ENCODE data around the gene TSEN2. TPM values are rescaled to one million over a fixed set of nuclear protein-coding genes. Genes with fewer than 3 reads are reported as not detected.
A peak's percentile ranks its signal among the peaks of the same experiment; 100 is the strongest.

The TSEN2 gene
- total and polyA plus RNA-seq, 2 of the 13 experiments (the other 11 are each of a cell fraction or from before 2014, with no cell fraction given): 11.0 to 17.3 TPM

- intact Hi-C loops (cut with micrococcal nuclease; ENCODE audit: unreplicated experiment) (no loop called here), in situ Hi-C loops (cut with HindIII; ENCODE audit: extremely low pct_ligation_motif_present, low pct_unique_long_range_greater_than_20kb) (no loop called here)
- no TSS peak for BruUV-seq (replicated peaks)
- CTCF ChIA-PET (ENCODE audit: low intra/inter-chr PET ratio, low total read pairs): no interaction called here
- H3K27ac ChIP-seq (ENCODE audit: extremely low read length, insufficient read depth, low read length): no peak overlapping the region
- POLR2A ChIA-PET: no interaction called here
- 89% methylated on average over 7 of the region's 7 CpGs for WGBS (ENCODE audit: low lambda C conversion rate)
- DNase-seq (ENCODE audit: low spot score) (no peak), ATAC-seq (no peak), FAIRE-seq (no peak)
- TF ChIP-seq ISX (CRISPR knock-in tag; conservative IDR thresholded peaks at IDR 0.05) (no peak), FOSL2 (CRISPR knock-in tag; IDR thresholded peaks at IDR 0.05) (peak; percentile 43; the same call in 1 of the 2 replicates)
- no peaks in the 10 kb centered on the region for H4K20me1 ChIP-seq (ENCODE audit: insufficient read depth, low read length)
- H3K36me3 ChIP-seq (replicated peaks in 1 of 2; ENCODE audit: control insufficient read depth in 1 of 2, insufficient read depth in 2 of 2, low read length in 2 of 2): peaks cover 20 to 79% of the 10 kb centered on the region in 2 experiments
- H3K79me2 ChIP-seq (ENCODE audit: insufficient read depth, low read length): no peaks in the 10 kb centered on the region
- no peak overlapping the region for H2AFZ ChIP-seq (ENCODE audit: low read length)
- no peak overlapping the region for H3K9ac ChIP-seq (ENCODE audit: insufficient read depth, low read depth, low read length)
- peaks cover 8% of the 10 kb centered on the region for H3K4me1 ChIP-seq (ENCODE audit: insufficient read depth, low read length)
- H3K27me3 ChIP-seq (ENCODE audit: control insufficient read depth in 1 of 2, insufficient read depth in 2 of 2, low read length in 2 of 2): no peaks in the 10 kb centered on the region
- no peaks in the 10 kb centered on the region for H3K9me3 ChIP-seq (ENCODE audit: low read length)
- no peak overlapping the region for H3K4me3 ChIP-seq (replicated peaks in 1 of 3; ENCODE audit: insufficient read depth in 1 of 3, low read depth in 2 of 3, low read length in 3 of 3)
- no peak overlapping the region for H3K4me2 ChIP-seq (ENCODE audit: low read depth, low read length)
Measured at GRCh38 chr3:12501360-12502020, 17.2 kb downstream of the TSEN2 start.

- no peak for ATAC-seq
- H3K4me1 ChIP-seq (ENCODE audit: insufficient read depth, low read length): no peaks in the 10 kb centered on the region
- no peak for FAIRE-seq
- ChIA-PET CTCF (ENCODE audit: low intra/inter-chr PET ratio, low total read pairs) (no interaction called here), POLR2A (no interaction called here)
- no peak overlapping the region for H3K4me2 ChIP-seq (ENCODE audit: low read depth, low read length)
- no peak overlapping the region for H3K4me3 ChIP-seq (replicated peaks in 1 of 3; ENCODE audit: insufficient read depth in 1 of 3, low read depth in 2 of 3, low read length in 3 of 3)
- no peaks in the 10 kb centered on the region for H3K27me3 ChIP-seq (ENCODE audit: control insufficient read depth in 1 of 2, insufficient read depth in 2 of 2, low read length in 2 of 2)
- no peak overlapping the region for H3K27ac ChIP-seq (ENCODE audit: extremely low read length, insufficient read depth, low read length)
- no peaks in the 10 kb centered on the region for H3K79me2 ChIP-seq (ENCODE audit: insufficient read depth, low read length)
- intact Hi-C loops (cut with micrococcal nuclease; ENCODE audit: unreplicated experiment): no loop called here
- H2AFZ ChIP-seq (ENCODE audit: low read length): no peak overlapping the region
- no TSS peak for BruUV-seq (replicated peaks)
- WGBS (ENCODE audit: low lambda C conversion rate): 96% methylated on average over 18 of the region's 18 CpGs
- in situ Hi-C loops (cut with HindIII; ENCODE audit: extremely low pct_ligation_motif_present, low pct_unique_long_range_greater_than_20kb): no loop called here
- H3K9me3 ChIP-seq (ENCODE audit: low read length): no peaks in the 10 kb centered on the region
- H3K36me3 ChIP-seq (replicated peaks in 1 of 2; ENCODE audit: control insufficient read depth in 1 of 2, insufficient read depth in 2 of 2, low read length in 2 of 2): peaks cover 19 to 69% of the 10 kb centered on the region in 2 experiments
- H4K20me1 ChIP-seq (ENCODE audit: insufficient read depth, low read length): no peaks in the 10 kb centered on the region
- no peak overlapping the region for H3K9ac ChIP-seq (ENCODE audit: insufficient read depth, low read depth, low read length)
- no peak for DNase-seq (ENCODE audit: low spot score)
- TF ChIP-seq ZBTB21 (CRISPR knock-in tag; IDR thresholded peaks at IDR 0.05) (no peak), THAP8 (CRISPR knock-in tag; IDR thresholded peaks at IDR 0.05; ENCODE audit: borderline replicate concordance) (no peak), TMF1 (CRISPR knock-in tag; IDR thresholded peaks at IDR 0.05; ENCODE audit: low read depth) (no peak), ZNF878 (CRISPR knock-in tag; IDR thresholded peaks at IDR 0.05) (no peak), TFE3 (CRISPR knock-in tag; IDR thresholded peaks at IDR 0.05) (no peak), ZNF253 (CRISPR knock-in tag; IDR thresholded peaks at IDR 0.05; ENCODE audit: borderline replicate concordance) (no peak), RAD21 (CRISPR knock-in tag; IDR thresholded peaks at IDR 0.05) (no peak)
- TF ChIP-seq, protein P1, sequence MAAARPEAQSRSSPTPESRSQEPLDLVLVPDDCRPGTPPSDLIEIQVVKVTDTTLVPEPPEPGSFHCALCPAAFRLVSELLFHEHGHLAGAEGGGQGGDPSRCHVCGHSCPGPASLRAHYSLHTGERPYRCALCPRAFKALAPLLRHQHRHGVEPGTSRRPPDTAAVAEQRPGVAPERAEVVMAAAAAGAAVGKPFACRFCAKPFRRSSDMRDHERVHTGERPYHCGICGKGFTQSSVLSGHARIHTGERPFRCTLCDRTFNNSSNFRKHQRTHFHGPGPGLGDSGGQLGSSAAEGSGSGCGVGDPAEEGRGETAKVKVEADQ (CRISPR knock-in tag; IDR thresholded peaks at IDR 0.05; ENCODE audit: borderline replicate concordance): no peak
- TF ChIP-seq, protein P2, sequence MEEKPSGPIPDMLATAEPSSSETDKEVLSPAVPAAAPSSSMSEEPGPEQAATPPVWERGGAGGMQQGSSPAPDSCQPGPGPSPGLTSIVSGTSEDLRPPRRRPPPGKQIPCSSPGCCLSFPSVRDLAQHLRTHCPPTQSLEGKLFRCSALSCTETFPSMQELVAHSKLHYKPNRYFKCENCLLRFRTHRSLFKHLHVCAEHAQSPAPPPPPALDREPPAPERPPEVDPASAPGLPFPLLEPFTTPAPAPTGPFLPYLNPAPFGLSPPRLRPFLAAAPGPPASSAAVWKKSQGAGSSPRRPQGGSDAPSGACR (CRISPR knock-in tag; IDR thresholded peaks at IDR 0.05): no peak
Measured at GRCh38 chr3:12503126-12503957, 19.1 kb downstream of the TSEN2 start.
